Subcutaneous abdominal adipose tissue (tissue), 5 donors: ENCODE data around the gene BTF3.

Experiments
- H3K27ac ChIP-seq: one replicate; pipeline ENCODE4 v1.7.0; 2013; ENCODE audit warnings: low read depth, mild to moderate bottlenecking, inconsistent platforms, low read length, moderate library complexity
- H3K27me3 ChIP-seq, 5 donors: one replicate each; pipeline ENCODE4 v1.7.0; 2013; ENCODE audit warnings: low read length in 5 of 5, inconsistent platforms in 1 of 5; ENCODE audit not compliant: control insufficient read depth in 5 of 5, insufficient read depth in 4 of 5
- H3K36me3 ChIP-seq, 5 donors: one replicate each; pipeline ENCODE4 v1.7.0; 2013; ENCODE audit warnings: low read length in 5 of 5; ENCODE audit not compliant: control insufficient read depth in 5 of 5, insufficient read depth in 5 of 5
- H3K4me1 ChIP-seq, 5 donors: one replicate each; pipeline ENCODE4 v1.7.0; 2013; ENCODE audit warnings: low read length in 5 of 5, mild to moderate bottlenecking in 3 of 5, moderate library complexity in 1 of 5; ENCODE audit not compliant: control insufficient read depth in 5 of 5, insufficient read depth in 5 of 5
- H3K4me3 ChIP-seq, 5 donors: one replicate each; pipeline ENCODE4 v1.7.0; 2013; ENCODE audit warnings: low read length in 5 of 5, low read depth in 1 of 5
- H3K9ac ChIP-seq, 5 donors: one replicate each; pipeline ENCODE4 v1.7.0; 2013; ENCODE audit warnings: low read length in 5 of 5, mild to moderate bottlenecking in 4 of 5, moderate library complexity in 3 of 5
- H3K9me3 ChIP-seq, 5 donors: one replicate each; pipeline ENCODE4 v1.7.0; 2013; ENCODE audit warnings: low read length in 5 of 5; ENCODE audit not compliant: control insufficient read depth in 5 of 5
- donor health status: healthy.
- donor health status: healthy.
- donor health status: healthy.
- donor health status: healthy.
- donor health status: healthy.

BTF3 gene

DNA sequence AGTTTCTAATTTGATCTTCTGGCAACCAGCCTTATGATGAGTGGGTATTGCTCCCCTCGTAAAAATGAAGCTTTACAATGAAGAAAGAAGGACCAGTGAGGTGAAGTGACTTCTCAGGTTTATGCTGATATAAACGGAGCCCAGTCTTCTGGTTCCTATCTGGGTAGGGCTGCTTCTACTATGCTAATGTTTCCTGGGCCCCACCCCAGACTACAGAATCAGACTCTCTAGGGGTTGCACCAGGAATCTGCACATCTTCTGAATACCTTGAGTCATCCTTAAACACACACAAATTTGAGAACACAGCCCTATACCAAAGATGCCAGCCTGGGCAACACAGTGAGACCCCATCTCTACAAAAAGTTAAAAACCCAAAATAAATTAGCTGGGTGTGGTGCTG is 16.2 kb downstream of the BTF3 start:
- no peak overlapping the region for H3K27ac ChIP-seq
- no peaks in the 10 kb centered on the region for H3K27me3 ChIP-seq
- H3K9ac ChIP-seq: no peak overlapping the region
- H3K36me3 ChIP-seq: no peaks in the 10 kb centered on the region
- H3K9me3 ChIP-seq: no peaks in the 10 kb centered on the region
- no peak overlapping the region for H3K4me3 ChIP-seq
- peaks cover 0 to 4% (median 0%) of the 10 kb centered on the region in 5 donors for H3K4me1 ChIP-seq

DNA sequence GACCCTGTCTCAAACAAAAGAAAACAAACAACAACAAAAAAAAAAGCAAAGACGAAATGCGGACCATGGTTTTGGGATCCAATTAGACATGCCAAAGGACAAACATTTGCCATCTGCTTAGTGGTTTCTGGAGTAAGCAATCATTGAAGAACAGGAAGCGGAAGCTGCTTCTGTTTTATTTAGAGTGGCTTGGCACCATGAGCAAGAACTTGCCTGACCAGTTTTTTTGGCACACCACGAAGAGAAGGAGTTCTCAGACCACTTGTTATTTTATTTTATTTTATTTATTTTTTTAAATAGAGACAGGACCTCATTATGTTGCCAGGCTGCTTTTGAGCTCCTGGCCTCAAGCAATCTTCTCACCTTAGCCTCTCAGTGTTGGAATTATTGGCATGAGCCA is 17.0 kb downstream of the BTF3 start:
- Histone ChIP-seq H3K4me3 (no peak overlapping the region), H3K27me3 (no peaks in the 10 kb centered on the region), H3K27ac (no peak overlapping the region), H3K36me3 (no peaks in the 10 kb centered on the region), H3K4me1 (peaks cover 0 to 8% (median 0%) of the 10 kb centered on the region in 5 donors), H3K9me3 (no peaks in the 10 kb centered on the region), H3K9ac (no peak overlapping the region)

DNA sequence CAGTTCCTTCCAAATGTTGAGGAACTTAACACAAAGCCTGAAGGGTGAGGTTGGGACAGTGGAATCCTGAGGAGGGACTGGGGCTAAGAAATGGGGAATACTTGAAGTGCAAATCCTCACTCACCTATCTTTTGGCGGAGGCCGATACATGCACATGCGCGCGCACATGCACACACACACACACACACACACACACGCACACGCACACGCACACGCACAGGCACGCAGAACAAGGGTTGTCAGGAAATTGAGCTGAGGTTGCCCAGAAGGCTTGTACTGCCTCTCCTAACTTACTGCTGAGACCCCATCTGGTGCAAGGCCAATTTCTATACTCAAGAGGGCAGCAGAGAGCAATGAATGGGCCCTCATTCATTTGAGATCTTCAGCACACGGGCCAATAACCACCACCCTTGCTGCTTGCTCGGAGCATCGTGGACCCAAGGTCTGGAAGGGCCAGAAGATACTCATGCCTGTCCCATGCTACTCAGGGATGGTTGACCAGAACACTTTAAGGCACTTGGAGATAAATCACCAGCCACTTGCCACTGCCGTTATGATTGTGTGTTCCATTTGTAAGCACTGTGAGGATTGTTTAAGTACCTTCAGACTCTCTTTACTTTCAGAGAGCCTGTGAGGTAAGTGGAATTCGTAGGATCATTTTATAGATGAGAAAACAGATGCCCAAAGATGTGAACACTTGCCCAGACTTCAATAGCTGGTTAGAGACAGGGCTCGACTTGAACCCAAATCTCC is 21.5 kb downstream of the BTF3 start:
- Histone ChIP-seq H3K4me3 (peak overlapping the region in 1 of 5 donors; percentile 45), H3K36me3 (no peaks in the 10 kb centered on the region), H3K27me3 (no peaks in the 10 kb centered on the region), H3K27ac (no peak overlapping the region), H3K4me1 (peaks cover 0 to 8% (median 0%) of the 10 kb centered on the region in 5 donors), H3K9ac (no peak overlapping the region), H3K9me3 (no peaks in the 10 kb centered on the region)

- Histone ChIP-seq H3K9me3 (no peaks in the 10 kb centered on the region), H3K9ac (no peak overlapping the region), H3K27me3 (no peaks in the 10 kb centered on the region), H3K36me3 (no peaks in the 10 kb centered on the region), H3K4me1 (peaks cover 0 to 10% (median 5%) of the 10 kb centered on the region in 5 donors), H3K27ac (no peak overlapping the region), H3K4me3 (no peak overlapping the region)
These were observed 24.7 kb downstream of the BTF3 start for GRCh38 chr5:73522989-73523388.

GRCh38 chr5:73523861-73524260 is 25.6 kb downstream of the BTF3 start:
- Histone ChIP-seq H3K4me3 (no peak overlapping the region), H3K9ac (no peak overlapping the region), H3K9me3 (no peaks in the 10 kb centered on the region), H3K36me3 (no peaks in the 10 kb centered on the region), H3K4me1 (peaks cover 0 to 17% (median 14%) of the 10 kb centered on the region in 5 donors), H3K27me3 (no peaks in the 10 kb centered on the region), H3K27ac (no peak overlapping the region)

GRCh38 chr5:73525606-73526203 is 27.5 kb downstream of the BTF3 start:
- H3K9ac ChIP-seq: no peak overlapping the region
- no peaks in the 10 kb centered on the region for H3K36me3 ChIP-seq
- H3K9me3 ChIP-seq: no peaks in the 10 kb centered on the region
- H3K4me1 ChIP-seq: peaks cover 0 to 25% (median 17%) of the 10 kb centered on the region in 5 donors
- H3K4me3 ChIP-seq: no peak overlapping the region
- no peaks in the 10 kb centered on the region for H3K27me3 ChIP-seq
- H3K27ac ChIP-seq: no peak overlapping the region

DNA sequence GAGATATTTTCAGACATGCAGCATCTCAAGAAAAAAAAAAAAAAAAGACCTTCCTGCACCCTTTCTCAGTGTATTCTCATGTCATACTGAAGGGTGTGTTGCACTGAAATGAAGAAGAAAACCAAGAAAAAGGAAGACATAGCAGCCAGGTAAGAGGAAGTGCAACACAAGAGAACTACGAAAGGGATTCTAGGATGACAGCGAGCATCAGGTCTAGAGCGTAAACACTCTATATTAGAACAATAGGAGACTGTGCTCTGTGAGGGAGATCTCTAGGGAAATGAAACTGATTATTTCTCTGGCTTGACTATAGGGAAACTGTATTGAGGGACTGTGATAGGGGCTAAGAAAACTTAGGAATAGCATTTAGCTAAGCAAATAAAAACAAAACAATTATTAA is 30.0 kb downstream of the BTF3 start:
- no peaks in the 10 kb centered on the region for H3K36me3 ChIP-seq
- H3K27me3 ChIP-seq: no peaks in the 10 kb centered on the region
- no peaks in the 10 kb centered on the region for H3K9me3 ChIP-seq
- H3K9ac ChIP-seq: no peak overlapping the region
- peaks cover 0 to 25% (median 17%) of the 10 kb centered on the region in 5 donors for H3K4me1 ChIP-seq
- peak overlapping the region; percentile 44 for H3K27ac ChIP-seq
- H3K4me3 ChIP-seq: no peak overlapping the region

GRCh38 chr5:73529081-73529480 is 30.8 kb downstream of the BTF3 start:
- Histone ChIP-seq H3K9ac (peak overlapping the region in 1 of 5 donors; percentile 34), H3K27me3 (no peaks in the 10 kb centered on the region), H3K9me3 (no peaks in the 10 kb centered on the region), H3K4me3 (no peak overlapping the region), H3K4me1 (peaks cover 0 to 25% (median 17%) of the 10 kb centered on the region in 5 donors), H3K36me3 (no peaks in the 10 kb centered on the region), H3K27ac (peak overlapping the region; percentile 44)

DNA sequence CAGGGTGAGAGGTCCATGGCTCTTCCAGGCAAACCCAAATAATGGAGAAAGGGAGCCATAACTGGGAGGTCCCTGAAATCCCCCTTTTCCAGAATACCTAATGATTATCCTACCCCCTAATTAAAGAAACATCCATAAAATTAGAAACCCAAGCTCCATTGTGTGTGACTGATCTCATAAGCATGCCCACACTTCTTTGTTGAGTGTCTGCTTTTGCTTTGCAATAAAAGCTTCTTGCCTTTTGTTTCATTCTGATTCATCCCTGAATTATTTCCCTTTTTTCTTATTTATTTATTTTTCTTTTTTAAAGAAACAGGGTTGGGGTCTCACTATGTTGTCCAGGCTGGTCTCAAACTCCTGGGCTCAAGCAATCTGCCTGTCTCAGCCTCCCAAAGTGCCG is 33.1 kb downstream of the BTF3 start:
- no peaks in the 10 kb centered on the region for H3K27me3 ChIP-seq
- no peak overlapping the region for H3K9ac ChIP-seq
- no peaks in the 10 kb centered on the region for H3K36me3 ChIP-seq
- peaks cover 0 to 25% (median 17%) of the 10 kb centered on the region in 5 donors for H3K4me1 ChIP-seq
- H3K9me3 ChIP-seq: peaks cover 0 to 10% (median 6%) of the 10 kb centered on the region in 5 donors
- no peak overlapping the region for H3K27ac ChIP-seq
- H3K4me3 ChIP-seq: no peak overlapping the region

DNA sequence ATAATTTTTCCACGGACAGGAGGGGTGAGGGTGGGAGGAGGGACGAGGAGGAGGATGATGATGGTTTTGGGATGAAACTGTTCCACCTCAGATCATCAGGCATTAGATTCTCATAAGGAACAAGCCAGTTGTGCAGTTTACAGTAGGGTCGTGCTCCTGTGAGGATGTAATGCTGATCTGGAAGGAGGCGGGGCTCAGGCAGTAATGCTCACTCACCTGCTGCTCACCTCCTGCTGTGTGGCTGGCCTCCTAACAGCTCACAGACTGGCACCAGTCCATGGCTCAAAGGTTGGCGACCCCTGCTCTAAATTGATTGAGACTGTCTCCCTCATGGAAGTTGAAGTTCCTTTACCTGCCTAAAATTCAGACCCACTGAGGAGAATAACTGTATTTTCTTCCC is 34.0 kb downstream of the BTF3 start:
- H3K4me1 ChIP-seq: peaks cover 0 to 25% (median 21%) of the 10 kb centered on the region in 5 donors
- H3K9me3 ChIP-seq: peaks cover 0 to 10% (median 6%) of the 10 kb centered on the region in 5 donors
- no peaks in the 10 kb centered on the region for H3K27me3 ChIP-seq
- H3K4me3 ChIP-seq: no peak overlapping the region
- no peak overlapping the region for H3K27ac ChIP-seq
- no peaks in the 10 kb centered on the region for H3K36me3 ChIP-seq
- H3K9ac ChIP-seq: no peak overlapping the region
